GM12878 (cell line): Measurements from ENCODE around the gene LFNG. TPM values are rescaled to one million over a fixed set of nuclear protein-coding genes. Genes with fewer than 3 reads are reported as not detected.

ENCODE experiments used
- ATAC-seq: fragments of 200-7000 bp; cut with Tn5 transposase; 3 replicates; pipeline ENCODE4 v1.9.1; 2020; ENCODE audit warnings: mild to moderate bottlenecking, moderate library complexity
- BruUV-seq: library from RNA; stranded (reverse); fragments of 400-500 nt; replicated peaks from 2 replicates; lab custom pipeline; 2021; lab: Mats Ljungman, UMichigan
- CTCF ChIA-PET: fragments of 300-600 bp; sonication (Branson Sonifier 250); formaldehyde crosslinking; extraction: SDS; loops from one replicate; lab custom pipeline; 2021; ENCODE audit warnings: inconsistent platforms; lab: Yijun Ruan, JAX
- POLR2A ChIA-PET: fragments of 350-600 bp; formaldehyde crosslinking; extraction: SDS; loops from one replicate; lab custom pipeline; 2021; ENCODE audit warnings: inconsistent platforms; lab: Charles Lee
- RAD21 ChIA-PET: fragments of 300-600 bp; sonication (Branson Sonifier 250); formaldehyde crosslinking; loops from one replicate; lab custom pipeline; 2023; ENCODE audit warnings: antibody characterized with exemption; ENCODE audit not compliant: unreplicated experiment; lab: Charles Lee
- SMC1A ChIA-PET: fragments of 300-600 bp; sonication (Branson Sonifier 250); formaldehyde crosslinking; loops from one replicate; lab custom pipeline; 2023; ENCODE audit not compliant: unreplicated experiment, uncharacterized antibody; lab: Charles Lee
- DNase-seq: peaks from one replicate; pipeline ENCODE4 v3.0.0-alpha.2; 2011; ENCODE audit warnings: low read depth, low spot score
- FAIRE-seq: peaks from 3 replicates; lab custom pipeline; 2011; peaks lifted over from hg19 to GRCh38; lab: Jason Lieb, UNC
- H2AFZ ChIP-seq: 2 replicates; pipeline ENCODE4 v1.6.0; 2011; ENCODE audit warnings: low read depth, low read length, control low read depth; ENCODE audit not compliant: control insufficient read depth
- H3K27ac ChIP-seq: 2 replicates; pipeline ENCODE4 v1.5.1; 2011; ENCODE audit warnings: control low read depth; ENCODE audit not compliant: control insufficient read depth, insufficient read depth
- H3K27me3 ChIP-seq, 2 experiments: replicated peaks in 1 of 2; 2 replicates each; pipeline versions ENCODE4 v1.6.0 to v1.6.1; 2011; ENCODE audit warnings: low read length in 1 of 2; ENCODE audit not compliant: control insufficient read depth in 2 of 2, insufficient read depth in 2 of 2
- H3K36me3 ChIP-seq, 2 experiments: 2 replicates each; pipeline ENCODE4 v1.5.1; 2011; ENCODE audit warnings: low read length in 1 of 2; ENCODE audit not compliant: control insufficient read depth in 2 of 2, insufficient read depth in 2 of 2
- H3K4me1 ChIP-seq: 2 replicates; pipeline ENCODE4 v1.6.1; 2011; ENCODE audit warnings: mild to moderate bottlenecking, low read length, moderate library complexity, mixed read lengths; ENCODE audit not compliant: control insufficient read depth, insufficient read depth
- H3K4me2 ChIP-seq: 2 replicates; pipeline ENCODE4 v1.6.0; 2011; ENCODE audit warnings: control low read depth; ENCODE audit not compliant: control insufficient read depth, insufficient read depth
- H3K4me3 ChIP-seq: fragments of 200-600 bp; sonication (generic); 2 replicates; pipeline ENCODE4 v1.5.1; 2016
- H3K79me2 ChIP-seq: 2 replicates; pipeline ENCODE4 v1.6.0; 2011; ENCODE audit warnings: low read length; ENCODE audit not compliant: control insufficient read depth, insufficient read depth
- H3K9ac ChIP-seq: 2 replicates; pipeline ENCODE4 v1.8.0; 2011; ENCODE audit warnings: low read length, control low read depth, mixed read lengths; ENCODE audit not compliant: control insufficient read depth, insufficient read depth
- H3K9me3 ChIP-seq: replicated peaks from 3 replicates; pipeline ENCODE4 v1.5.1; 2011; ENCODE audit warnings: mild to moderate bottlenecking, low read length; ENCODE audit not compliant: control insufficient read depth, insufficient read depth
- H4K20me1 ChIP-seq: 2 replicates; pipeline ENCODE4 v1.6.0; 2011; ENCODE audit not compliant: control insufficient read depth, insufficient read depth
- ESRRA ChIP-seq: IDR thresholded peaks from 2 replicates; pipeline ENCODE4 v1.6.1; 2012; ENCODE audit warnings: mild to moderate bottlenecking, low read length, improper control_type of control experiment
- IKZF2 ChIP-seq, 2 experiments: fragments of 450-650 bp; IDR thresholded peaks; 2 replicates each; pipeline ENCODE4 v1.6.1; 2017; ENCODE audit warnings: mild to moderate bottlenecking in 2 of 2, moderate library complexity in 2 of 2
- RCOR1 ChIP-seq: conservative IDR thresholded peaks from 2 replicates; pipeline ENCODE4 v1.6.1; 2012; ENCODE audit warnings: low read depth, low read length, improper control_type of control experiment
- SMAD1 ChIP-seq: fragments of 450-650 bp; IDR thresholded peaks from 2 replicates; pipeline ENCODE4 v1.6.1; 2018; ENCODE audit warnings: mild to moderate bottlenecking, low read depth; ENCODE audit not compliant: partially characterized antibody
- SUZ12 ChIP-seq: fragments of 200-600 bp; sonication (generic); IDR thresholded peaks from one replicate; pipeline ENCODE4 v1.6.1; 2018; ENCODE audit warnings: antibody characterized with exemption, mild to moderate bottlenecking; ENCODE audit not compliant: unreplicated experiment
- YY1 ChIP-seq: IDR thresholded peaks from 2 replicates; pipeline ENCODE4 v1.6.1; 2011; ENCODE audit warnings: low read depth, mild to moderate bottlenecking, low read length
- WGBS: methylation state at CpG from one replicate; pipeline ENCODE4 v1.1.6; 2016; ENCODE audit warnings: low lambda C conversion rate; ENCODE audit not compliant: insufficient replicate concordance, insufficient coverage; ENCODE audit errors: missing lambda C conversion rate; 5-methylcytosine and 5-hydroxymethylcytosine counted together
- in situ Hi-C: fragments of 300-500 bp; cut with MboI; formaldehyde crosslinking; loops from 9 replicates; pipeline ENCODE4 v1.14.3; 2018; ENCODE audit warnings: mixed read lengths
- intact Hi-C: fragments of 100-400 bp; cut with micrococcal nuclease; formaldehyde crosslinking; loops from one replicate; pipeline ENCODE4 v1.14.2; 2022; ENCODE audit not compliant: unreplicated experiment
- polyA plus RNA-seq, 11 experiments: library from polyadenylated mRNA; depleted of rRNA in 4 of 11; unstranded in 6 of 11; stranded (reverse) in 5 of 11; fragments of >200 nt; fragmentation: Nextera tagmentation in 4 of 11; fragmentation: Illumina TruSeq in 1 of 11; extraction: Ambion mirVana in 4 of 11; extraction: Trizol in 1 of 11; gene quantifications; 1 replicate in 1 of 11; 2 replicates in 10 of 11; pipeline versions ENCODE4 v1.2.1 to v1.2.3, GENCODE V29; 2011 to 2016; ENCODE audit warnings: inconsistent platforms in 2 of 11, missing spikeins in 2 of 11, low read depth in 1 of 11
- total RNA-seq, 4 experiments: library from RNA; depleted of rRNA in 3 of 4; stranded (reverse); fragments of >200 nt in 3 of 4; fragmentation: Illumina TruSeq in 1 of 4; extraction: Trizol in 1 of 4; gene quantifications; 2 replicates each; pipeline versions ENCODE4 v1.2.1 to v1.2.3, GENCODE V29; 2013 to 2021
- TF ChIP-seq, protein P1 (sequence below): fragments of 150-350 bp; IDR thresholded peaks from 2 replicates; pipeline ENCODE4 v1.6.1; 2014; ENCODE audit warnings: mild to moderate bottlenecking, low read depth, low read length
- TF ChIP-seq, protein P2 (sequence below), 3 experiments: IDR thresholded peaks in 2 of 3; conservative IDR thresholded peaks in 1 of 3; 2 replicates each; pipeline ENCODE4 v1.5.1; 2011; ENCODE audit warnings: low read depth in 3 of 3, low read length in 3 of 3, mild to moderate bottlenecking in 3 of 3, control low read depth in 2 of 3, moderate library complexity in 2 of 3, inconsistent platforms in 1 of 3, mixed read lengths in 1 of 3; ENCODE audit not compliant: control insufficient read depth in 2 of 3, insufficient read depth in 1 of 3; ENCODE audit errors: extremely low read depth in 1 of 3

The LFNG gene
- total and polyA plus RNA-seq, 10 of the 15 experiments (the other 5 are each of a cell fraction or from before 2014, with no cell fraction given): 0.09 to 0.68 (median 0.33) TPM; not detected in 2

DNA sequence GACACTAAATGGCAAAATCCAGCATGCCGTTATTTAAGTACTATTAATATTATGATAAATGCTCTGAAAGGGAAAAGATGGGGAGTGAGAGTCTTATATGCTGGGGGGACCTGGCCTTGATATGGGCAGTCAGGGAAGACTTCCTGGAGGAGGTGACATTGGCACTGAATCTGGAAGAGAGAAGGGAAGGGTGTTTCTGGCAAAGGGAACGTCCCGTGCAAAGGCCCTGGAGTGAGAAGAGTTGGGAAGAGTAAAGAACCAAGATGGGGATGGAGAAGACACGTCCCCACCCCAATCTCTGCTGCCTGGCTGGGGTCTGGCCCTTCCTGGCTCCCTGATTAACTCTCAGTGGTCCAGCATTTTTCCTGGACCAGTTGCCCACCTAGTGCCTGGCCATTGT is 38.4 kb upstream of the LFNG start (continued):
- TF ChIP-seq SUZ12: no peak
- TF ChIP-seq, protein P1, sequence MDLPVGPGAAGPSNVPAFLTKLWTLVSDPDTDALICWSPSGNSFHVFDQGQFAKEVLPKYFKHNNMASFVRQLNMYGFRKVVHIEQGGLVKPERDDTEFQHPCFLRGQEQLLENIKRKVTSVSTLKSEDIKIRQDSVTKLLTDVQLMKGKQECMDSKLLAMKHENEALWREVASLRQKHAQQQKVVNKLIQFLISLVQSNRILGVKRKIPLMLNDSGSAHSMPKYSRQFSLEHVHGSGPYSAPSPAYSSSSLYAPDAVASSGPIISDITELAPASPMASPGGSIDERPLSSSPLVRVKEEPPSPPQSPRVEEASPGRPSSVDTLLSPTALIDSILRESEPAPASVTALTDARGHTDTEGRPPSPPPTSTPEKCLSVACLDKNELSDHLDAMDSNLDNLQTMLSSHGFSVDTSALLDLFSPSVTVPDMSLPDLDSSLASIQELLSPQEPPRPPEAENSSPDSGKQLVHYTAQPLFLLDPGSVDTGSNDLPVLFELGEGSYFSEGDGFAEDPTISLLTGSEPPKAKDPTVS: no peak
- no peak for TF ChIP-seq SMAD1

DNA sequence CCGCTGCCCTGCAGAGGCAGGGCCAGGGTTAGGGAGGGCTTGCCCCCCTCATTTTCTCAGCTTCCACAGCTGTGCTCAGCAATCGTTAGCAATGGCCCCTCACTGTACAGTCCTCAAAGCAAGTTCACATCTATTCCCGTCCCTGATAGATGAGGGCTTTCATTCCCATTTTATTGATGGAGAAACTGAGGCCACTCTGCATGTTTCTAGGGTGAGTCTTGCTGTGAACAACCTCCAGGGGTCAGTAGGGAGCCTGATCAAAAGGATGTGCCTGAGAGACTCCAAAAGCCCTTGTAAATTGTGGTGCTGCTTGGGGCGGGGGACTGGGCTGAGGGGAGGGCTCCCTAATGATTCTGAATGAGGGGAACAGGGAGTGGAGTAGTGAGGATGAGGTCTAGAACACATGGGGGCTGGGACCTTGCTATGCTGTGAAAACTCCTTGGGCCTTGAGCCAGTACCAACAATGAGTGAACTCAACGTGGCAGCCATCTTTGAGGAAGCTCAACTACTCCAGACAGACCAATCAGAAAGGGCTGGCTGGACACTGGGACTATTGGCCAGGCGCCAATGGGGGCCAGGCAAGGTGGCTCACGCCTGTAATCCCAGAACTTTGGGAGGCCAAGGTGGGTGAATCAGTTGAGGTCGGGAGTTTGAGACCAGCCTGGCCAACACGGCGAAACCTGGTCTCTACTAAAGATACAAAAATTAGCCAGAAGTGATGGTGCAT is 36.7 kb upstream of the LFNG start:
- no peak overlapping the region for H3K9ac ChIP-seq
- CTCF ChIA-PET: interaction anchor here (0.7 to 1.4 kb wide), 4 partner anchors 12 to 227 kb away, joined by 3 to 6 read pairs (median 3); no protein-coding TSS in a partner anchor
- TF ChIP-seq RCOR1 (no peak), ESRRA (no peak), SMAD1 (no peak), YY1 (peak; percentile 70), IKZF2 (IDR thresholded peaks at IDR 0.05) (no peak)
- TF ChIP-seq, protein P2, sequence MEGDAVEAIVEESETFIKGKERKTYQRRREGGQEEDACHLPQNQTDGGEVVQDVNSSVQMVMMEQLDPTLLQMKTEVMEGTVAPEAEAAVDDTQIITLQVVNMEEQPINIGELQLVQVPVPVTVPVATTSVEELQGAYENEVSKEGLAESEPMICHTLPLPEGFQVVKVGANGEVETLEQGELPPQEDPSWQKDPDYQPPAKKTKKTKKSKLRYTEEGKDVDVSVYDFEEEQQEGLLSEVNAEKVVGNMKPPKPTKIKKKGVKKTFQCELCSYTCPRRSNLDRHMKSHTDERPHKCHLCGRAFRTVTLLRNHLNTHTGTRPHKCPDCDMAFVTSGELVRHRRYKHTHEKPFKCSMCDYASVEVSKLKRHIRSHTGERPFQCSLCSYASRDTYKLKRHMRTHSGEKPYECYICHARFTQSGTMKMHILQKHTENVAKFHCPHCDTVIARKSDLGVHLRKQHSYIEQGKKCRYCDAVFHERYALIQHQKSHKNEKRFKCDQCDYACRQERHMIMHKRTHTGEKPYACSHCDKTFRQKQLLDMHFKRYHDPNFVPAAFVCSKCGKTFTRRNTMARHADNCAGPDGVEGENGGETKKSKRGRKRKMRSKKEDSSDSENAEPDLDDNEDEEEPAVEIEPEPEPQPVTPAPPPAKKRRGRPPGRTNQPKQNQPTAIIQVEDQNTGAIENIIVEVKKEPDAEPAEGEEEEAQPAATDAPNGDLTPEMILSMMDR (IDR thresholded peaks at IDR 0.05 in 2 of 3, conservative IDR thresholded peaks at IDR 0.05 in 1 of 3; ENCODE audit: control insufficient read depth in 2 of 3, extremely low read depth in 1 of 3, insufficient read depth in 1 of 3, low read depth in 3 of 3, low read length in 3 of 3): peak in 2 of 3 experiments; percentile 12 to 33; a peak in 1 of 6 replicates
- TF ChIP-seq, all 136 proteins: peak for 2
- Histone ChIP-seq H3K36me3 (no peaks in the 10 kb centered on the region), H3K27ac (no peak overlapping the region), H4K20me1 (no peaks in the 10 kb centered on the region), H2AFZ (no peak overlapping the region), H3K27me3 (no peaks in the 10 kb centered on the region), H3K4me3 (no peak overlapping the region), H3K9me3 (no peaks in the 10 kb centered on the region; the same call in 1 of the 3 replicates), H3K79me2 (no peaks in the 10 kb centered on the region), H3K4me2 (no peak overlapping the region), H3K4me1 (no peaks in the 10 kb centered on the region)
- RAD21 ChIA-PET: no interaction called here
- SMC1A ChIA-PET: interaction anchor here (0.5 to 1.7 kb wide), 2 partner anchors 34 to 227 kb away, joined by 3 to 5 read pairs; no protein-coding TSS in a partner anchor
- FAIRE-seq (no peak), ATAC-seq (no peak), DNase-seq (no peak)
- BruUV-seq: no TSS peak
- intact Hi-C loops (no loop called here), in situ Hi-C loops (no loop called here)
- POLR2A ChIA-PET: interaction anchor here (0.6 kb wide), 1 partner anchor 186 kb away, joined by 3 read pairs; no protein-coding TSS in a partner anchor
- whole genome bisulfite sequencing: 64% methylated on average over 10 of the region's 10 CpGs
